HG03571 (cell line): ENCODE measurements around the gene PRKAG2.

Source experiments
- ATAC-seq: cut with Tn5 transposase; IDR thresholded peaks from one replicate; pipeline ENCODE4 v1.9.1; 2021; ENCODE audit not compliant: unreplicated experiment

The PRKAG2 gene

DNA sequence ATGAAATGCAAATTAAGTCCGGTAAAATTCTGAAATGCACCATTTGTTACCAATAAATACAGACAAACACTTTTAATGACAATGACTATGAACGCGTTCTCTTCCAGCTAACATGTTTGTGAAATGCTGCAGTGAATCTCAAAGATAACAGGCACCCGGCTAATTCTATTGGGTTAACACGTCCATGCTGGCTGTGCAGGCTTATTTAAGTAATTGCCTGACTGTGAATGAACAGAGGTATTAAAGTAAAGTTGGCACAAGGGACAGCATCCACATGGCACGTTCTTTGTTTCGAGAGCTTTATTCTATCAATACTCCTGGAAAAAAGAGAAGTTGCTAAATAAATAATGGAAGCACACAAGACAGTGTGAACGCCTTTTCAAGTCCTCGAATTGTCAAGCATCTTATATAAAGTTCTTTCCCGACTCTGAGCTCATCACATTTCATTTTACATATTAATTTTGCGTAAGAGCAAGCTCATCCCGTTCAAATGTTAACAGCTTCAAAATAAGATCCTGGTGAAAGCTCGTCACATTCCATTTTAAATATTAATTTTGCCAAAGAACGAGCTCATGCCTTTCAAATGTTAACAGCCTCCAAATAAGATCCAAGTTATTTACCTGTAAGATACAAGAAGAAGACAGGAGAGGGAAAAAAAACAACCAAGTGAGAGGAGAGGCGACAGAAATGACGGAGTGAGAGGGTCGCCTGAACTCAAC is 245.9 kb downstream of the PRKAG2 start:
- no peak for ATAC-seq

- no peak for ATAC-seq
Observed at GRCh38 chr7:151630358-151630757, 246.6 kb downstream of the PRKAG2 start.

DNA sequence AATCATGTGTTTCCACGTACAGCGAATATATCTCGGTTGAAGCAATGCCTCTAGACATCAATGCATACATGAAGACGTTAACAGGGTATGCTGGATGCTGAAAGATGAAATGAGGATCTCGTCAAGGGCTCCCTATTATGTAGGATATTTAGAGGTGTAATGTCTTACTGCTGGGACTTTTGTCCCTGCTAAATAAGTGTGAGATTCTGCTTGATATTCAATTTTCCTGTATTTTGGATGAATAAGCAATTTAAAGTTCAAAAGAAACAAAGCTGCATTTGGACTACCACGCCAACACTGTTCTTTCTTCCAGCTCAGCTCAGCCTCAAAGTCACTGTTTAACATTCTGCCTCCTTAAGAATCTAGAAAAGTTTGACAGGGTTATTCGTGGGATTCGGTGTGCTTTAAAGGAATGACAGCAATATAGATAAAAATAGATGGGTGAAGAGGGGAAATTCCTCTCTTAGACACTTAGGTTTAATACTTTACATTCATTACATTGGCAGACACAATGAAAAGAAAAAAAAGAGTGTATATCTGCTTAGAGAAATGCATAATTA is 247.1 kb downstream of the PRKAG2 start:
- no peak for ATAC-seq

DNA sequence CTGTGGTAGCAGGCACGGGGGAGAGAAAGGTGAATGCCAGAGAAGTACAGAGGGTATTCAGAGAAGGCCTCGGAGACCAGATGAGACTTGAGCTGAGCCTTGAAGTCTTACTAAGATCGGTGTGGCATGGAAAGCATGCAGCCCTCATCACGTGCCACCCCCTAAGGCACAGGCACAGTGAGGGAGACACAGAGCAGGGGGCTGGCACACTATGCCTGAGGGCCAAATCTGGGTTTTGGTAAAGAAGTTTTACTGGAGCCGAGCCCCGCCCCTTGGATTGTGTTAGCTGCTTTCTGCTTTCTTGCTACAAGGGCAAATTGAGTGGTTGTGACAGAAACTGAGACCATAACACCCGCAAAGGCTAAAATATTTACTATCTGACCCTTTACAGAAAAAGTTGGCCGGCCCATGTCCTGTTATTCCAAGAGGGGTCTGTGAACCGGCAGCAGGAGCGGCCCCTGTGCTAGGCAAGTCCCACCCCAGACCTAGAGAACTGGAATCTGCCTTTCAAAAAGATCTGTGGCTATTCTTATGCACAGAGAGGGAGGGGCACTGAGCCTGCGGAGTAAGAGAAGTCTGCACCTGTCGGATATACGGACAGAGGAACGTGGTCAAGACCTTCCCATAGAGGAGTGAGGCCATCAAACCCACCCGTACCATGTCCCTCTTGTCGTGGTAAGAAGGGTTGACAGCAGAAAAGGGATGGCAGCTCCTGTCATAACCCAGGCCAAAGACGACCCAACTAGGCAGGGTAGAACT is 247.9 kb downstream of the PRKAG2 start:
- no peak for ATAC-seq

GRCh38 chr7:151626422-151627115 is 250.3 kb downstream of the PRKAG2 start:
- no peak for ATAC-seq

DNA sequence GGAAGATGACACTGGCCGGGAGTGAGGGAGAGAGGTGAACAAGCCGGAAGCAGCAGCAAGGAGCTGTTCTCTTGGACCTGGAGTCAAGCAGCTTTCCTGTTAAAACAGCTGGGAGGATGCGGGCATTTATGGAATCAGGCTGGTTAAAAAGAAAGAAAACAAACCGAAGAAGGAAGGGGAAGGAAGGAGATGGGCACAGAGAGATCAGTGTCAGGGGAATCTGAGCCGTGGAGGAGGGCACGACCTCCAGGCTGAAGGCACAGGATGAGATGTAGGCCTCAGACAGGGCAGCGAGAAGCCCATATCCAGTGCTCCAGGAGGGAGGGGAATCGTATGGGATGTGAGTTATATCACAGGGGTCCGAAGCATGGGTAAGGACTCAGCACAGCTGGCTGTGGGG is 251.3 kb downstream of the PRKAG2 start:
- ATAC-seq = no peak

GRCh38 chr7:151624246-151624928 is 252.5 kb downstream of the PRKAG2 start:
- ATAC-seq = no peak

GRCh38 chr7:151623766-151624165 is 253.1 kb downstream of the PRKAG2 start:
- ATAC-seq = no peak

GRCh38 chr7:151621961-151622360 is 255.0 kb downstream of the PRKAG2 start:
- no peak for ATAC-seq

GRCh38 chr7:151616443-151617213 is 260.3 kb downstream of the PRKAG2 start:
- no peak for ATAC-seq

DNA sequence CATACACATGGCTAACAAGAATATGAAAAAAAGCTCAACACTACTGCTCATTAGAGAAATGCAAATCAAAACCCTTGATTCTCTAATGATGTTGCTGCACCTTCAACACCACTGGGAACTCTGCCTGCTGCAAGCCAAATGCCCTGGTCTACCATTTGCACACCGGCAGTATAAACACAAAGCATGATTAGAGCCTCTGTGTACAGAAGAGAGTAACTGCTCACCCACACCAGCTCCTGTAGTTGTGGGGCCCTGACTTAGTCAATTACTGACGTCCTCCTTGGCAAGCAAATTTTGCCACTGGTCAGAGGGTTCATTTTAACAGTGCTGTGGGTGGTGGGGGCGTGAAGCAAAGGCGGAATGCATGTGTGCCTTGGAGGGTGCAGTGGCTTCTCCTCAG is 261.1 kb downstream of the PRKAG2 start:
- ATAC-seq = no peak

- ATAC-seq = no peak
Observed at GRCh38 chr7:151615058-151615457, 261.9 kb downstream of the PRKAG2 start.

DNA sequence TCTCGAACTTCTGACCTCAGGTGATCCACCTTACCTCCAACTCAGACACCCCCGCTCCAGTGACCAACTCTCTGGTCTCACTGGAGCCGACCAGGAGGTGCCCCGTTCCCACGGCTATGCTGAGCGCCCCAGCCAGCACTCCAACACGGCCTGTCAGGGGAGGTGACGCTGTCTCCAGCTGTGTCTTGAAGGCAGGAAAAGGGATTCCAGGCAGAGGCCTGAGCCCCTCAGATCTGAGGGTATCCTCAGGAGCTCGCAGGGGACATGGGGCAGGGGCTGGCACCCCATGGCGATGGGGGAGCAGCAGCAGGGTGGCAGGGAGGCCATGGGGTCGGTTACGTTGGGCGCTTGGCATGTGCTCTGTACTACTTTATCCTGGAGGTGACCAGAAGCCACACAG is 262.9 kb downstream of the PRKAG2 start:
- no peak for ATAC-seq

DNA sequence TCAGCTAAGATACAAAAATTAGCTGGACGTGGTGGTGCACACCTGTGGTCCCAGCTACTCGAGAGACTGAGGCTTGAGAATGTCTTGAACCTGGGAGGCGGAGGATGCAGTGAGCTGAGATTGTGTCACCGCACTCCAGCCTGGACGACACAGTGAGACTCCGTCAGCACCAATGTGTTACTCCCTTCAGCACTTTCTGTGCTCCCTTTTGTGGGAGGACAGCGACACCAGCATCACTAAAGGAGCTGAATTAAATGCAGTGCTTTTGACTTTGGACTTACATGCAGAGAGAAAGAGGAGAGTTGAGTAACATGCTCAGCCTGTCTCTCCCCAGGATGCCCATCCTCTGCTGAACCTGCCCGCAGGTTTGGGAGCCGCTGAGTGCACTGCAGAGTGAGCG is 265.0 kb downstream of the PRKAG2 start:
- ATAC-seq = no peak

DNA sequence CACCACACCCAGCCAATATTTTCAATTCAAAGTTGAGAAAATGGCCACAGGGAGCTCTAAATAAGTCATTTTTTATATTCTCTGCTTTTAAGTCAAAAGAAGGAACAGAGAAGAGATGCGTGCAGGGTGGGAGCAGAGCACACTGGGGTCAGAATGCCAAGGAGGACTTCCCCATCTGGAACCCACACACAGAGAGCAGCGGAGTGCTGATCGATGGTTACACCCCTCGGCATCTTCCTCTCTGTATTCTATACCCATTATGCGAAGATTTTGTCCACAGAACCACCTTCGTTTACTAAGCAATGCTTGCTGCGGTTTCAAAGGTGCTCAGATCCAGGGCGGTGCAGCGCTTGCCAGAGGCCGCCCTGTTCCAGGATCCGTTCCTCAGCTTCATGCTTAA is 265.9 kb downstream of the PRKAG2 start:
- ATAC-seq = no peak

- ATAC-seq = no peak
Observed at GRCh38 chr7:151608031-151608551, 268.8 kb downstream of the PRKAG2 start.

DNA sequence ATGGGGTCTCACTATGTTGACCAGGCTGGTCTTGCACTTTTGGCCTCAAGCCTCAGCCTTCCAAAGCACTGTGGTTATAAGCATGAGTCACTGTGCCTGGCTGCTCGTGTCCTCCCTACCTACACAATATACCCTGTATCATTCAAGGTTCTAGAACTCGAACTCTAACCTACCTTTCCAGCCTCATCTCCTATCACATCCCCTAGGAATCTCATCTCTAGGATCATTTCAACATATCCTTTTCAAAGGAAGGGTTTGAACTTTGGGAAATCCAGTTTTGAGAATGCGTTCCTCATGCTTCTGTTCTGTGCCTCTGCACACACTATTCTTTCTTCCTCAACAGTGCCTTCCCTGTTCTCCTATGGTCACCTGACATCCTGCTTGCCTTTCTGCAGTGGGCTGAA is 269.4 kb downstream of the PRKAG2 start:
- no peak for ATAC-seq

- ATAC-seq = no peak
Observed at GRCh38 chr7:151603951-151604350, 273.0 kb downstream of the PRKAG2 start.

GRCh38 chr7:151601521-151602305 is 275.2 kb downstream of the PRKAG2 start:
- no peak for ATAC-seq
